Measurements from ENCODE around the gene HLA-DOA.

The HLA-DOA gene

GRCh38 chr6:32977272-32977952, 32.0 kb downstream of the HLA-DOA start:
- DNase-seq, result no peak

- no peak for DNase-seq
These were observed 32.9 kb downstream of the HLA-DOA start for GRCh38 chr6:32976334-32977069.

DNA sequence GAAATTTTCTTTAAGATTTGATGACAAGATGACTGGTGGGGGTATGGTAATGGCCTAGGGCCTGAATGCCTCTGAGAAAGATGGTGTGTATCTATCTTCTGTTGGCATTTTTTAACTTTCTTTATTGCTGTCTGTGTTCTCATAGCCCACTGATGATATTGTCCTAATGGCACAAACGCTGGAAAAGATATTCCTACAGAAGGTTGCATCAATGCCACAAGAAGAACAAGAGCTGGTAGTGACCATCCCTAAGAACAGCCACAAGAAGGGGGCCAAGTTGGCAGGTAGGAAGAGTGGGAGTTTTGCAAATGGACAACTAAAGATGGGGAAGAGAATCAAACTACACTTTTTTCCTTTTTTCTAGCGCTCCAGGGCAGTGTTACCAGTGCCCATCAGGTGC, 33.5 kb downstream of the HLA-DOA start:
- DNase-seq, result no peak

- peak in 1 of 2 donors; percentile 43 for DNase-seq
These were observed 34.7 kb downstream of the HLA-DOA start for GRCh38 chr6:32974541-32975308.

DNA sequence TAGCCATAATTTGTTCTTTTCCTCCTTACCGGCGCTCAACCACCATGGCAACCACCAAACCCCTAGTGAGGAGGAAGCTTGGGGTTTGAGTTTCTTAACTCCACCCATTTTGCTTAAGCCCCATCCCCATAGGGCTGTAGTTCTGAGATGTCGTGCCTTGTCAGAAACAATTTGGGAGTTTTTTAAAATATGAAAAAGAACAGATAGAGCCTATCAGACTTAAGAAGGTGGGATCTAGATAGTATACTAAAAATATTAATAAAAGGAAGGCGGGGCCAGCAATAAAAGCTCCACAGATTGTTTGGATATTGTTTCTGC, 35.4 kb downstream of the HLA-DOA start:
- no peak for DNase-seq

GRCh38 chr6:32973144-32974015, 36.0 kb downstream of the HLA-DOA start:
- DNase-seq, result peak; percentile 60 to 65

DNA sequence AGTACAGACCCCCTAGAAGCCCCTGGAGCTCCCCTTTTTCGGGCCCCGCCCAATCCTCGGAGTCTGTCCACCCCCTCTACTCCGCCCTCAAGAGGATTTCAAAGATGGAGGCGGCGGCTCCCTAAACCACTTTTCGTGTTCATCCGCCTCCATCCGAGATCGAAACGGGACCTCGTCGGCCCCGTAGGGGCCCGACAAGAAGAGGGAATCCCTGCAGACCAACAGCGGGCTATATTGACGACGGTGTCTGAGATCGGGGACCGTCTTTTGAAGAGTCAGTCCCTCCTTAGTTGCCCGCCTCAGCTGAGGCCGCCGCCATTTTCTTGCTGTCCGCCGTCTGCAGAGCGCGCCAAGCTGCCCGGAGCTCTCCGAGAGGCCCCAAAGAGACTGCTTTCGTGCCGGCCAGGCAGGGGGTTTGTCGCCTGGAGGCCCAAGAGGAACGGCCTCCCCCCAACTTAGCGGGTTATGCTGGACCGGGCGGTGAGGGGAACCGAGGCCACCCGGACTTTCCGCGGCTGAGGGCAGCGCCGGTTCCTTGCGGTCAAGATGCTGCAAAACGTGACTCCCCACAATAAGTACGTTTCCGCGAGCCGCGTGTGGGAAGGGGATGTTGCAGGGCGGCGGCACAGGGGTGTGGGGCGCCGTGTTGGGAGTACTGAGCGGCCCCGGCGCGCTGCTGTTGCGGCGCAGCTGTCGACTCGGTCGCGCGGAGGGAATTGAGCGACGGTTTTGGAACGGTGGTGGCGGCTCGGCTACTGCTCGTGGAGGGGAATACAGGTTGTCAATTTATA, 36.8 kb downstream of the HLA-DOA start:
- peak; percentile 55 to 61 for DNase-seq

- DNase-seq, result peak; percentile 100
These were observed 37.6 kb downstream of the HLA-DOA start for GRCh38 chr6:32971581-32972352.

GRCh38 chr6:32971242-32971580, 38.2 kb downstream of the HLA-DOA start:
- DNase-seq, result no peak

- peak; percentile 86 to 91 for DNase-seq
These were observed 38.8 kb downstream of the HLA-DOA start for GRCh38 chr6:32970413-32971241.

DNA sequence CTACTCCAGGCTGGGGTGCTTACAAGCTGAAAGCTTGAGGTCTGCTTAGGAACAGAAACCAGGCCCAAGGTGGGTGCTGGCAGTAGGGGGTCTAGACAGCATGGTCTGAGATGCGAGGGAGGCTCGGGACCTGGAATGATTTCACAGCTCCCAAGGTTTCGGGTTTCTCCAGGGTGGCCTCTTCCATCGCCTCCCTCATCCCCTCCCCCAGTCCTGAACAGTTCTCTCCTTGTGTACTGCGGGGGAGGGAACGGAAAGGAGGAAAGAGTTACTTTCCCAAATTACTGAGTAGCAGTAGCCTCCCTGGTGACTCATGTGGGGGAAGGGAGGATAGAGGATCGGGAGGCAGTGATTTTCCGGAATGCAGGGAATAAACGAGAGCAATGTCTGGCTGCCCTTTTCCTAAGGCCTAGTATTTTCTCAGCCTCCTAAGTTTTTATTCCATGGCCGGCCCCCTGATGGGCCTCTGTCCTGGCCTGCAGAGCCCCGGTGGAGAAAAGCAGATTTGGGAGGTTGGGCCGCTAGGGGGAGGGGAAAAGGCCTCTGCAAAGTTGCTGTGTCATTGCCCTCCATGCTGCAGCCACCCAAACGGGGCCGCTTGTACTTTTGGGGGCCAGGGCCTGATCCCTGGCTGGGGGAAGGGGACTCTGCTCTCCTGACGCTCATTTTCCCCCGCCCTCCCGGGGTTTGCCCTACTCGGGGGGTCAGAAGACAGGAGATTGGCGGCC, 39.5 kb downstream of the HLA-DOA start:
- peak; percentile 84 to 91 for DNase-seq

- DNase-seq, result peak; percentile 80 to 93
These were observed 40.3 kb downstream of the HLA-DOA start for GRCh38 chr6:32968867-32969684.

DNA sequence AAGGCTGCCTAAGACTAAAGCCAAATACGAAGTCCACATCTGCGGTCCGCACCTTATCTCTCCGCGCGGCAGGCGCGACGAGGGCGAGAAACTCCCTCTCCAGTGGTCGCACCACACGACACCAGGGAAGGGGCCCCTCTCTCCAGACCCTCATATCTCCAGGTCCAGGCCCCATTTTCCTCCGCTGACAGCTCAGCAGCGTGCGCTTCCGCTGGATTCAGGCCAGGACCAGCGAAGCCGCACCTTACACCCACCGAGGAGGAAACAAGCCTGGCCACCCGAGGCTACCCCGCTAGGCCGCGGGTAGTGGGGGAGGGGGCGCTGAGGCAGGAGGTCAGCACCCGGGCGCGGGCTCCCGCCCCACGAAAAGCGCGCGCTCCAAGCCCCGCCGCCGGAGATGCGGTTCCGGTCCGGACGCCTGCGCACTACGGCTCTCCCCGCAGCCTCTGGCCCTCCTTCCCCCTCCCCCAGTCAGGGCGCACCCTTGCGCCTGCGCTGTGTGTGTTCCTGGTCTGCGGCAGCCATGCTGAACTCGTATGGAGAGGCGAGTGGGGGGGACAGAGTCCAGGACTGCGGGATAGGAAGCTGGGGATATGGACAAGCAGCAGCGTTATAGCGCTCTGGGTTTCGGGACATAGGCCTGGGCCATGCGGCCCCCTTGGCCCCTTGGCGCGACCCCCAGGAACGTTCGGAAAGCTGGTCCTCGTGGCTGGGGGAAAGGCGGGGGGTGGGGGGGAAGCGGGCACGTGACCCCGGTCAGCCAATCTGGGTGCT, 41.1 kb downstream of the HLA-DOA start, which contains the start of gene BRD2:
BRD2 (plus strand) TSS at position 502 of the 774 bp plus-strand sequence. CDS start 4,305 bp downstream, outside the sequence.
- peak; percentile 95 for DNase-seq

DNA sequence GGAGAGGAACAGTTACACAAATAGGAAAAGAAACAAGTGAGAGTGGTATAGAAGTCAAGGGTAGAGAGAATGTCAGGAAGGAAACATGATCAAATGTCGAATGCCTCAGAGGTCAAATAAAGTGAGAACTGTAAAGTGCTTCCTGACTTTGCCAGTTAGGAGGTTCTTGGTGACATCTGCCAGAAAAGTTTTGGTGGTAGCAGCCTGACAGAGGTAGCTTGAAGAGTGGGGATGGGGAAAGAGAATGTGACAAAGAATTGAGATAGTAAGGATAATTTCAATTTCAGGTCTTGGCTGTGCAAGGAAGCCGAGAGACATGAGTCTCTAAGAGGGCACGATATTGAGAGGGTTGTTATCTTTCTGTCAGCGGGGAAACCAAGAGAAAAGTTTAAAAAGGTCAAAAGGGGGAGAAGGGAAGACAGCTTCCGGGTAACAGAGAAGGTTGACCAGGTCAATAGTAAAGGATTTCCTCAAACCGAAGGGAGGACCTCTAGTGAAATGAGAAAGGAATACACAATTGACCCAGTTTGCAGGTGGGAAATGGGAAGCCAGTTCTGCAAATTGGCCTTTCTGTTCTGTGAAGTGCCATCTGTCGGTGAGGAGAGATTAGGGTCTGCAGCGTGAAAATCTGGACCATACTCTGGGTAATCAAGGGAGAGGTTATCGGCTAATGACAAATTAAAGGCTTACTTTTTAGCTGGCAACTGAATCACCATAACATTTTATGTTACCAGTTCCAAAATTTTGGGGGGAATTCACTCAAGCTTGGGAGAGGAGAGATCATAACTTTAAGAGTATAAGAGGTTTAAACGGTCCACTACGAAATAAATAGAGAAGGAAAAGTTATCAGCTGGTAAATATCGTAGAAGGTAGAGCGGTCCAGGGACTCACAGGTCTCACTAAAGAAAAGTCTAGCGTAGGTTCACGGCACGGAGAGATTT, 42.0 kb downstream of the HLA-DOA start:
- DNase-seq, result peak in 1 of 2 donors; percentile 30

- DNase-seq, result no peak
These were observed 44.6 kb downstream of the HLA-DOA start for GRCh38 chr6:32964776-32965175.

GRCh38 chr6:32963866-32964265, 45.5 kb downstream of the HLA-DOA start:
- no peak for DNase-seq

Measured in inflammatory macrophage treated with lipopolysaccharide for 1 hour (primary cell).